Gastroesophageal sphincter (tissue), 4 donors: ENCODE measurements around the gene TBCK. TPM values are rescaled to one million over a fixed set of nuclear protein-coding genes. Genes with fewer than 3 reads are reported as not detected.

Experiments
- ATAC-seq: fragments of 150-250 bp; one replicate; pipeline ENCODE4 v1.9.1; 2016; ENCODE audit warnings: mild to moderate bottlenecking, moderate library complexity
- H3K27ac ChIP-seq, 4 donors: fragments of 200-600 bp; sonication (generic) in 3 of 4; 1 replicate in 3 of 4; 2 replicates in 1 of 4; pipeline ENCODE4 v1.5.1; 2016 to 2019
- H3K27me3 ChIP-seq: fragments of 200-600 bp; sonication (generic); one replicate; pipeline ENCODE4 v1.5.1; 2019
- H3K36me3 ChIP-seq, 2 donors: fragments of 200-600 bp; sonication (generic); one replicate each; pipeline ENCODE4 v1.5.1; 2019; ENCODE audit warnings: control low read depth in 1 of 2
- H3K4me1 ChIP-seq, 3 donors: fragments of 200-600 bp; sonication (generic); 1 replicate in 2 of 3; 2 replicates in 1 of 3; pipeline ENCODE4 v1.5.1; 2016 to 2019; ENCODE audit warnings: control low read depth in 2 of 3
- H3K4me3 ChIP-seq, 2 donors: fragments of 200-600 bp; sonication (generic); one replicate each; pipeline ENCODE4 v1.5.1; 2019; ENCODE audit warnings: mild to moderate bottlenecking in 1 of 2, moderate library complexity in 1 of 2
- H3K9me3 ChIP-seq, 3 donors: fragments of 200-600 bp; sonication (generic); one replicate each; pipeline ENCODE4 v1.5.1; 2017 to 2019; ENCODE audit warnings: control low read depth in 2 of 3
- CTCF ChIP-seq, 4 experiments: fragments of 200-600 bp in 2 of 4; fragments of 450-650 bp in 2 of 4; sonication (generic) in 1 of 4; IDR thresholded peaks; one replicate each; pipeline ENCODE4 v1.5.1; 2017 to 2019; ENCODE audit warnings: antibody characterized with exemption in 4 of 4, mild to moderate bottlenecking in 2 of 4, moderate library complexity in 2 of 4
- EP300 ChIP-seq: sonication (generic); formaldehyde crosslinking; IDR thresholded peaks from one replicate; pipeline ENCODE4 v1.6.1; 2017; ENCODE audit warnings: antibody characterized with exemption, mild to moderate bottlenecking
- POLR2A ChIP-seq, 2 donors: fragments of 450-650 bp; IDR thresholded peaks; one replicate each; pipeline ENCODE4 v1.6.1; 2017; ENCODE audit warnings: antibody characterized with exemption in 2 of 2, mild to moderate bottlenecking in 2 of 2, moderate library complexity in 1 of 2
- POLR2AphosphoS5 ChIP-seq: sonication (generic); formaldehyde crosslinking; IDR thresholded peaks from one replicate; pipeline ENCODE4 v1.6.1; 2017; ENCODE audit warnings: antibody characterized with exemption
- WGBS, 2 donors: methylation state at CpG; one replicate each; pipeline ENCODE4 v1.1.5; 2018; ENCODE audit warnings: low coverage in 1 of 2; 5-methylcytosine and 5-hydroxymethylcytosine counted together
- total RNA-seq, 4 donors: library from RNA; depleted of rRNA; stranded (reverse); fragments of >200 nt; gene quantifications; one replicate each; pipeline ENCODE4 v1.1.0, GENCODE V29; 2016

The TBCK gene
- total RNA-seq, 4 donors from 2014 or later: 18.9 to 42.0 (median 20.9) TPM

- H3K27me3 ChIP-seq: no peaks in the 10 kb centered on the region
- H3K4me1 ChIP-seq: peaks cover 0 to 15% (median 3%) of the 10 kb centered on the region in 3 donors
- TF ChIP-seq POLR2A (IDR thresholded peaks at IDR 0.05) (no peak), CTCF (IDR thresholded peaks at IDR 0.05) (no peak), POLR2AphosphoS5 (no peak), EP300 (no peak)
- no peak overlapping the region for H3K4me3 ChIP-seq
- no peak for ATAC-seq
- H3K9me3 ChIP-seq: no peaks in the 10 kb centered on the region
- H3K27ac ChIP-seq: no peak overlapping the region
- WGBS, 2 donors: 100% methylated on average over 1 of the region's 3 CpGs; no CpG with 5 or more reads in 1 of the 2 donors
- H3K36me3 ChIP-seq: peaks cover 0 to 16% of the 10 kb centered on the region in 2 donors
Observed at GRCh38 chr4:106162278-106162677, 153.7 kb downstream of the TBCK start.

GRCh38 chr4:106160560-106160959, 155.4 kb downstream of the TBCK start:
- no peak overlapping the region for H3K4me3 ChIP-seq
- H3K4me1 ChIP-seq: peaks cover 0 to 5% (median 3%) of the 10 kb centered on the region in 3 donors
- H3K27ac ChIP-seq: no peak overlapping the region
- H3K27me3 ChIP-seq: no peaks in the 10 kb centered on the region
- 67 to 77% methylated on average over 2 of the region's 2 CpGs for WGBS, 2 donors
- peaks cover 0 to 29% of the 10 kb centered on the region in 2 donors for H3K36me3 ChIP-seq
- no peak for ATAC-seq
- TF ChIP-seq POLR2A (IDR thresholded peaks at IDR 0.05): no peak
- TF ChIP-seq EP300: no peak
- no peak for TF ChIP-seq CTCF (IDR thresholded peaks at IDR 0.05)
- no peak for TF ChIP-seq POLR2AphosphoS5
- no peaks in the 10 kb centered on the region for H3K9me3 ChIP-seq

DNA sequence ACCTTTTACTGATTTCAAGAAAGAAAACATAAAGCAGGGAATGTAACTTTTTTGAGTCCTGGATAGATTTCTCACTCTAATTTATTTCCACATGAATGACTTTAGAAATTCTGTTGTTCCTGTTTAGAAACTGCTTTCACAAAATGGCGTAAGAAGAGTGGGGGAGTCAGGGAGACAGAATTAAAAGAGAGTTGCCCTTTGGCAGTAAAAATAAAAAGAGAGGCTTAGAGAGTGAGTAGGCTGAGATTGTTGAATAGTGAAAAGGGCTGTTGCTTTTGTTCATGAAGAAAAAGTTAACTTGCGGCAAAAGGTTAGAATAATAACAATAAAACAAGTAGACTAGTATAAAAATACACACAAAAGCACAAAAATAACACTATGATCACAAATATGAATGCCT, 166.1 kb downstream of the TBCK start:
- Histone ChIP-seq H3K27ac (no peak overlapping the region), H3K36me3 (peaks cover 0 to 21% of the 10 kb centered on the region in 2 donors), H3K4me1 (no peaks in the 10 kb centered on the region), H3K9me3 (no peaks in the 10 kb centered on the region), H3K4me3 (no peak overlapping the region), H3K27me3 (no peaks in the 10 kb centered on the region)
- TF ChIP-seq EP300 (no peak), POLR2A (IDR thresholded peaks at IDR 0.05) (no peak), POLR2AphosphoS5 (no peak), CTCF (IDR thresholded peaks at IDR 0.05) (no peak)
- ATAC-seq: no peak
- 71 to 93% methylated on average over 1 to 2 of the region's 2 CpGs for WGBS, 2 donors

DNA sequence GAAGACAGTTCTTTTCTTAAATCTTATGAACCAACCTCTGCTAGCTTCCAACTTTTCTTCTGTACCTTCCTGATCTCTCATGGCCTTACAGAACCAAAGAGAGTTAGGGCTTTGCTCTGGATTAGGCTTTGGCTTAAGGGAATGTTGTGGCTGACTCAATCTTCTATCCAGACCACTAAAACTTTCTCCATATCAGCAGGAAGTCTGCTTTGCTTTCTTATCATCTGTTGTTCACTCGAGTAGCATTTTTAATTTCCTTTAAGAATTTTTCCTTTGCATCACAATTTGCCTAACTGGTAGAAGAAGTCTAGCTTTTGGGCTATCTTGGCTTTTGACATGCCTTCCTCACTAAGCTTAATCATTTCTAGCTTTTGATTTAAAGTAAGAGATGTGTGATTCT, 167.0 kb downstream of the TBCK start:
- Histone ChIP-seq H3K27me3 (no peaks in the 10 kb centered on the region), H3K4me1 (no peaks in the 10 kb centered on the region), H3K36me3 (peaks cover 0 to 21% of the 10 kb centered on the region in 2 donors), H3K9me3 (no peaks in the 10 kb centered on the region), H3K4me3 (no peak overlapping the region), H3K27ac (no peak overlapping the region)
- ATAC-seq: no peak
- TF ChIP-seq EP300 (no peak), CTCF (IDR thresholded peaks at IDR 0.05) (no peak), POLR2AphosphoS5 (no peak), POLR2A (IDR thresholded peaks at IDR 0.05) (no peak)
- WGBS, 2 donors: 93 to 100% methylated on average over 1 of the region's 1 CpG

DNA sequence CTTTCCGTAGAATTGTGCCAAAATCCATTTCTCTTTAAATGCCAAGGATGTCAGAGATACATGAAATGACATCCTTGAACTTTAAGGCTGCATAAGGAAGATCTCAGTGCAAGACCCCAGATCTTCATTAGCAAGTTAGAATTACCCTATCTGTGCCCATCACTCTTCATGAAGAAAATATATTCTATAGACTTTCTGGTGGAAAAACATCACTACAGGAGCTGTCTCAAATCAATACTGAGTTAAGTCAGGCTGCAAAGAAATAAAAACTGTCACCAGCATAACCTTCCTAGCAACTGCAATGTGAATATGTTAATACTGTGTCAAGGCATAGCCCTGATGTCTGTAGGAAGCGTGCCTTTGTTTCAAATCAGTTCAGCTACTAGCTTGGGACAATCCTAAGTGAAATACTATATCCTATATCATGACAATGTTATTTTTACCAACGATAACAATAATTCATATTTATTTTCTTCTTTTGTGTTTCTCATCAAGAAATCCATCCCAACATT, 173.3 kb downstream of the TBCK start:
- ATAC-seq: no peak
- WGBS, 2 donors: 62 to 68% methylated on average over 3 of the region's 3 CpGs
- Histone ChIP-seq H3K36me3 (peaks cover 0 to 6% of the 10 kb centered on the region in 2 donors), H3K9me3 (no peaks in the 10 kb centered on the region), H3K27me3 (no peaks in the 10 kb centered on the region), H3K4me3 (no peak overlapping the region), H3K4me1 (no peaks in the 10 kb centered on the region), H3K27ac (no peak overlapping the region)
- TF ChIP-seq POLR2AphosphoS5: no peak
- TF ChIP-seq EP300: no peak
- no peak for TF ChIP-seq POLR2A (IDR thresholded peaks at IDR 0.05)
- TF ChIP-seq CTCF (IDR thresholded peaks at IDR 0.05): no peak
